Left lung (tissue), 10 donors: ENCODE results near the gene BAIAP2. TPM values are rescaled to one million over a fixed set of nuclear protein-coding genes. Genes with fewer than 3 reads are reported as not detected.

Experiments used
- ATAC-seq: fragments of 200-7000 bp; cut with Tn5 transposase; one replicate; pipeline ENCODE4 v1.9.1; 2020; ENCODE audit warnings: moderate library complexity
- DNase-seq, 4 donors: peaks; one replicate each; pipeline ENCODE4 v3.0.0-alpha.2; 2013 to 2020
- H3K27ac ChIP-seq, 2 donors: fragments of 200-600 bp; sonication (generic) in 1 of 2; one replicate each; pipeline versions ENCODE4 v1.5.0 to v1.8.0; 2020 to 2021
- H3K27me3 ChIP-seq, 2 donors: fragments of 200-600 bp; sonication (generic) in 1 of 2; one replicate each; pipeline versions ENCODE4 v1.5.0 to v1.8.0; 2020 to 2021
- H3K36me3 ChIP-seq, 2 donors: fragments of 200-600 bp; sonication (generic) in 1 of 2; one replicate each; pipeline versions ENCODE4 v1.5.0 to v1.8.0; 2020 to 2021
- H3K4me1 ChIP-seq, 2 donors: fragments of 200-600 bp; one replicate each; pipeline ENCODE4 v1.8.0; 2021
- H3K4me3 ChIP-seq, 2 donors: fragments of 200-600 bp; sonication (generic) in 1 of 2; one replicate each; pipeline versions ENCODE4 v1.5.0 to v1.8.0; 2020 to 2021; ENCODE audit warnings: mild to moderate bottlenecking in 1 of 2
- H3K9me3 ChIP-seq, 2 donors: fragments of 200-600 bp; sonication (generic) in 1 of 2; one replicate each; pipeline versions ENCODE4 v1.5.0 to v1.8.0; 2020 to 2021
- CTCF ChIP-seq, 2 donors: fragments of 200-600 bp; sonication (generic) in 1 of 2; IDR thresholded peaks; one replicate each; pipeline versions ENCODE4 v1.5.0 to v1.8.0; 2021; ENCODE audit warnings: antibody characterized with exemption in 2 of 2
- intact Hi-C, 2 donors: fragments of 100-400 bp; cut with DNase I; formaldehyde crosslinking; loops; one replicate each; pipeline versions ENCODE4 v1.11.2 to v1.14.2; 2022
- polyA plus RNA-seq, 6 donors: library from polyadenylated mRNA; unstranded; fragments of 120-200 nt; gene quantifications; one replicate each; pipeline ENCODE4 v1.2.1, GENCODE V29; 2013; ENCODE audit not compliant: insufficient read length in 6 of 6
- total RNA-seq, 2 donors: library from RNA; stranded (reverse); fragmentation: NEBNext Ultra II Directional; extraction: Animal tissue kit (Norgen Biotek cat#: 25700); gene quantifications; one replicate each; pipeline ENCODE4 v1.2.1, GENCODE V29; 2021
- donor health status: DM: no; HTN: yes; CAD: no.
- donor health status: DM: no; HTN: no; CAD: no.

The BAIAP2 gene
- total and polyA plus RNA-seq, 8 donors = 40.9 to 135 (median 52.6) TPM

GRCh38 chr17:81034168-81034777 lies 678 bp upstream of the BAIAP2 start:
- peak; percentile 0 for ATAC-seq
- intact Hi-C loops = no loop called here
- Histone ChIP-seq H3K27me3 (peaks cover 0 to 21% of the 10 kb centered on the region in 2 donors), H3K27ac (peak overlapping the region; percentile 57 to 76), H3K36me3 (peaks cover 0 to 4% of the 10 kb centered on the region in 2 donors), H3K4me1 (peaks cover 22 to 75% of the 10 kb centered on the region in 2 donors), H3K9me3 (no peaks in the 10 kb centered on the region), H3K4me3 (peak overlapping the region; percentile 52 to 62)
- no peak for DNase-seq
- no peak for TF ChIP-seq CTCF (IDR thresholded peaks at IDR 0.05)

GRCh38 chr17:81035521-81036196 lies 708 bp downstream of the BAIAP2 start:
- ATAC-seq = no peak
- Histone ChIP-seq H3K9me3 (no peaks in the 10 kb centered on the region), H3K27me3 (peaks cover 0 to 21% of the 10 kb centered on the region in 2 donors), H3K27ac (peak overlapping the region; percentile 9 to 45), H3K4me3 (peak overlapping the region; percentile 40 to 62), H3K36me3 (peaks cover 0 to 4% of the 10 kb centered on the region in 2 donors), H3K4me1 (peaks cover 29 to 84% of the 10 kb centered on the region in 2 donors)
- intact Hi-C loops = no loop called here
- TF ChIP-seq CTCF (IDR thresholded peaks at IDR 0.05) = no peak
- peak in 1 of 4 donors; percentile 88 for DNase-seq

GRCh38 chr17:81036197-81036941 lies 1.4 kb downstream of the BAIAP2 start:
- Histone ChIP-seq H3K4me1 (peaks cover 35 to 83% of the 10 kb centered on the region in 2 donors), H3K27me3 (peaks cover 0 to 21% of the 10 kb centered on the region in 2 donors), H3K36me3 (peaks cover 0 to 4% of the 10 kb centered on the region in 2 donors), H3K4me3 (peak overlapping the region; percentile 40 to 62), H3K27ac (peak overlapping the region in 1 of 2 donors; percentile 9), H3K9me3 (no peaks in the 10 kb centered on the region)
- no peak for ATAC-seq
- intact Hi-C loops = no loop called here
- peak in 2 of 4 donors; percentile 30 to 64 for DNase-seq
- TF ChIP-seq CTCF (IDR thresholded peaks at IDR 0.05) = no peak

DNA sequence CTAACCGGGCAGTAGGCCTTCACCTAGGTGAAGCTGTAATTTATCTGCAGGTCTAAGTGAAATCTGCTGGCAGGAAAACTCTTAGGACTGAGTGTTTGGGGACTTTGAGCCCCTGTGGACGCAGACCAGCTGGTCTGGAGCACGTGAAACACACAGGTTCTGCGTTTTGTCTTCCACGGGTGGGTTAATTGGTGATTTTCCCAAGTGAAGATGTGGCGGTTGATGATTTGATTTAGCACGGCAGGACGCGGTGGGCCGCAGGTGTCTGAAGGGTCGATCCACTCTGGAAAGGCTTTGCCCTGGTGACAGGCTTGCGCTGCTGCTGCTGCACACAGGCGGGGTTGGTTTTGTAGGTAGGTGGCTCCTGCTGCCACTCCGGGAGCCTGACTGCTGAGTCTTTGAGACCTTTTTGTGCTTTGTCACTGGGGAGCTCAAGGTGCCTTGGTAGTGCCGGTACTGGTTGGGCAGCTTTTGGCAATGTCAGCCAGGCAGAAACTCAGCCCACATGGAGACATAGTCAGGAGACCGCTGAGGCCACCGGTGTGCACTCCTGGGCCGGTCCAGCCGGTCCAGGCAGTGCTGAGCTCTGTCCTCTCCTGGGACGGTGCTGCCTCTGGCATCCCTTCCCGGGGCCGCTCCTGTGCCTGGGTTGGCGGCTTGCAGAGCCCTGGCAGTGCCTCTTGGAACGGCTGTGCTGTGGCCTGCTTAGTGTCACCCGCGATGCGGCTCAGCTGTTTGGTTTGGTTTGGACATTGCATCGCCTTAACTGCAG lies 2.3 kb downstream of the BAIAP2 start:
- Histone ChIP-seq H3K4me3 (peak overlapping the region; percentile 40 to 62), H3K9me3 (no peaks in the 10 kb centered on the region), H3K36me3 (peaks cover 0 to 4% of the 10 kb centered on the region in 2 donors), H3K4me1 (peaks cover 35 to 77% of the 10 kb centered on the region in 2 donors), H3K27ac (peak overlapping the region; percentile 8 to 20), H3K27me3 (peaks cover 0 to 21% of the 10 kb centered on the region in 2 donors)
- ATAC-seq (peak; percentile 50), DNase-seq (peak in 2 of 4 donors; percentile 74 to 86)
- intact Hi-C loops = no loop called here
- no peak for TF ChIP-seq CTCF (IDR thresholded peaks at IDR 0.05)
